GM19025 (cell line): ENCODE results near the gene DYNAP.

Experiments used
- ATAC-seq: cut with Tn5 transposase; IDR thresholded peaks from one replicate; pipeline ENCODE4 v1.9.1; 2021; ENCODE audit warnings: mild to moderate bottlenecking, low read depth, moderate library complexity; ENCODE audit not compliant: unreplicated experiment

The DYNAP gene

DNA sequence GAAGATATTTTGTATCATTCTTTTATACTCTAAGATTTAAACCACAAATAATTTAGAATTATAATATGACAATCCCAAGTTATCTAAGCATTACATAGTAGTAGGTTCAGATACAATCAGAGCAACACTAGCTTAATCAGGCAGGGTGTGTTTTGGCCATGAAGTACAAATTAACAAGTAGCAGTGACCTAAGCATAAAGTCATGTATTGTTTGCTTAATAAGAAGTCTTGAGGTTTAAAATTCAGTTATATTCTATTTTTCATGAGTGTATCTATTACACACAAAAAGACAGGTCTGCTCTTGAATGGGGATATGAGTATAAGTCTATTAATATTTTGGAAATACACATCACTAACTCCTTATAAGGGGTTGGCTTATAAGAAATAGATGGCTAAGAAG, 39.9 kb downstream of the DYNAP start:
- no peak for ATAC-seq

GRCh38 chr18:54636217-54636616, 45.2 kb downstream of the DYNAP start:
- no peak for ATAC-seq

DNA sequence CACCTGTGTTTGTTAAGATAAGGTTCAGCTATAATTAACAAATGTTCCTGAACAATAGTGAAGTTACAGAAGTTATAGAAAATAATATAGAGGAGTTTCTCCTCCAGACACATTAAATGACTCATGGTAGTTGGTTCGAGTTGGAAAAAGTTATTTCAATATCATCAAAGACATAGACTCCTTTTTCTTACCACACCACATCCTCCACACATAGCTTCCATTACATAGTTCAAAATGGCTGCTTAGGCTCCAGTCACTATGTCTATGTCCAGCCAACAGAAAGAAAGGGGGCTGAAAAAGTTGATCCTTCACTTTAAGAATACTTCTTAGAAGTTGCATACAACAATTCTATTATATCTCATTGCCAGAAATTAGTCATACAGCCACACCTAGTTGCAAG, 50.7 kb downstream of the DYNAP start:
- ATAC-seq: no peak

- no peak for ATAC-seq
These were observed 56.1 kb downstream of the DYNAP start for GRCh38 chr18:54647176-54647575.
